CD4-positive, alpha-beta T cell treated with Interleukin-2 at 100 ng/mL for 4 hours (primary cell): ENCODE measurements around the gene CYB5R4.

Source experiments
- DNase-seq: peaks from one replicate; pipeline ENCODE4 v3.0.0-alpha.2; 2020; ENCODE audit warnings: low spot score

Gene CYB5R4, protein sequence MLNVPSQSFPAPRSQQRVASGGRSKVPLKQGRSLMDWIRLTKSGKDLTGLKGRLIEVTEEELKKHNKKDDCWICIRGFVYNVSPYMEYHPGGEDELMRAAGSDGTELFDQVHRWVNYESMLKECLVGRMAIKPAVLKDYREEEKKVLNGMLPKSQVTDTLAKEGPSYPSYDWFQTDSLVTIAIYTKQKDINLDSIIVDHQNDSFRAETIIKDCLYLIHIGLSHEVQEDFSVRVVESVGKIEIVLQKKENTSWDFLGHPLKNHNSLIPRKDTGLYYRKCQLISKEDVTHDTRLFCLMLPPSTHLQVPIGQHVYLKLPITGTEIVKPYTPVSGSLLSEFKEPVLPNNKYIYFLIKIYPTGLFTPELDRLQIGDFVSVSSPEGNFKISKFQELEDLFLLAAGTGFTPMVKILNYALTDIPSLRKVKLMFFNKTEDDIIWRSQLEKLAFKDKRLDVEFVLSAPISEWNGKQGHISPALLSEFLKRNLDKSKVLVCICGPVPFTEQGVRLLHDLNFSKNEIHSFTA

DNA sequence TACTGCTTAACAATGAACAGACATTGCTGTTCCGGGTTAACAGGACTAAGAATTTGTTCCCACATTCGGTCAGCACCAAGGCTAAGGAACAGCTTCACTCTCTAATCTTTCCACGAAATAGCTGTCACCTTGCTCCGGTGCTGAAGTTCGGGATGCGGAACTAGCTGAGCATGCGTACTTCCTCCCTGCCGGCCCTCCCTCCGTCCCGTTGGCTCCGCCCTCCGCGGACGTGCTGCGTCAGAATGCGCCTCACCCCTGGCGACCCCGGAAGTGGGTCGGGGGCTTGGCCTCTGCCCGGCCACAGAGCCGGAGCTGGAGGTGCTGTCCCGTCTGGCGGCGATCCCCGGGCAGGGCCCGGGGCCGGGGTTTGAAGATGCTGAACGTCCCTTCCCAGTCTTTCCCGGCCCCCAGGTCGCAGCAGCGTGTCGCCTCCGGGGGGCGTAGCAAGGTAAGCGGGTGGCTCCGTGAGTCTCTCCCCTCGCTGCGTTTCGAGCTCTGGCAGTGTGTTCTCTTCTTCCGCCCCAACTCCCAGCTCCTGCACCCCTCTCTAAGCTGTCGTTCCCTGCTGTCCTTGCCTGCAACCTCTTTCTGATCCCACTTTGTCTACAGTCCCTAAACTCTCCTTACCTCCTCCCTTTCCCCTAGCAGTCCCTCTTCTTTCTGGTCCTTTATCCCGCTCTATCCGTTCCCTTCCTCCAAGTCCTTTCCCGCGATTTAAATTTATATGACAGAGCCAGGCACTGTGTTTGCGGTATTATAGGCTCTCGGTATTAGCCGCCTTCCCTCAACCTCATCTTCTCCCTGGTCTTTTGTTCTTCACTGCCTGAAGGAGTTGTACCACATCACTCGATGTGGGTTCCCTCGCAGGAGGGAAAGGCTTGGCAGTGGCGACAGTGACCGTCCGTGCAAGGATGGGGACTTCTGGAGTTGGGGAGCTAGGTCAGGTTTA is at the start of gene CYB5R4:
Gene CYB5R4, plus strand, starts transcription at position 280 of the 949 bp plus-strand sequence. Its CDS starts 94 bp downstream, at position 374.
- DNase-seq: peak; percentile 93

DNA sequence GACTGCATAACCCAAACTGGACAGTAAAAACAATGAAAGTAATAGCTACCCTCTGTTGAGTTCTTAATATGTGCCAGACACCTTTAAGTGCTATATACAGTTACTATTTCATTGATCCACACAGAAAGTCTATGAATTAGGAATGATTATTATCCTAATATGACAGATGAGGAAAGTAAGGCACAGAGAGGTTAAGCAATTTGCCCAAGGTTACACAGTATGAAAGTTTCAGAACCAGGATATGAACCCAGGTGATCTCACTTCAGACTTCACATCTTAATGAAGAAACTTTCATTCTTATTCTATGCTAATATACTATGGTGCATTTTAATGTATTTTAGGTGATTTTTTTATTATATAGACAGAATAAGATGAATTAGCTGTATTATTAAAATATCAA is 46.9 kb upstream of the CYB5R4 start:
- no peak for DNase-seq

DNA sequence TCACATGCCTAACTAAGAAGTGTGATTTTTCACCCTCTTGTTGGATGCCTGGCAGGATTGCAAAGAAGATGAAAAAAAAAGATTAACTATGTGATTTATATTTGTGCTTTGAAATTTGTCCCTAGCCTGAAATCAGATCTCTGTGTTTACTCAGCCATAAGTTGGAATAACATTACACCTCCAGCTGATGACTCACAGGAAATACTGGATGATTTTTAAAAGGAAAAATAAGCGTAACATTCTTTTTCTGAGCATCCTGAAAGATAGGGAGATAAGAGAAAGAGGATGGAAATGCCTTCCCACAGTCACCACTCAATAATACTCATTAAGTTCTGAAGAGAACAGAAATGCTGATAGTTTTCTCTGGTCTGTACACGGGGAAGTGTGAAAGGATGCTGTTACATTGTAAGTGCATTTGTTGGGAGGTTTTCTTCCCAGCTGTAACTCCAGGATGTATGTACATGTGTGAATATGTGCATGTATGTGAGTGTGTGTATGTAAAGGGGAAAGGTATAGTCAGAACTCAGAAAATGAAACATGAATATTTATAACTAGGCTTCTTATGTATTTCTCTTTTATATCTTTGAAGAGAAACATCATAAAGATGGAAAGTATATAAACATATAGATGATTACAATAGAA is 43.7 kb upstream of the CYB5R4 start:
- no peak for DNase-seq

DNA sequence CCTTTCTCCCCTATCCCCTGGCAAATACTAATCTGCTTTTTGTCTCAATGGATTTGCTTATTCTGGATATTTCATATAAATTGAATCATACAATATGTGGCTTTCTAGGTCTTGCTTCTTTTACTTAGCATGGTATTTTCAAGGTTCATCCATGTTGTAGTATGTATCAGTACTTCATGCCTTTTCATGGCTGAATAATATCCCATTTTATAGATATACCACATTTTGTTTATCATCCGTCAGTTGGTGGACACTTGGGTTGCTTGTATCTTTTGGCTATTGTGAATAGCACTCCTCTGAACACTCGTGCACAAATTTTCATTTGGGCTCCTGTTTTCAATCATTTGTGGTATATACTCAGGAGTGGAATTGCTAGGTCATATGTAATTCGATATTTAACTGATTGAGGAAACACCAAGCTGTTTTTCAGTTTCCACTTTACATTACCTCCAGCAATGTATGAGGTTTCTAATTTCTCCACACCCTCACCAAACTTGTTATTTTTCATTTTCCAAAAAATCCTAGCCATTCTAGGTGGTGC is 36.8 kb upstream of the CYB5R4 start:
- no peak for DNase-seq

DNA sequence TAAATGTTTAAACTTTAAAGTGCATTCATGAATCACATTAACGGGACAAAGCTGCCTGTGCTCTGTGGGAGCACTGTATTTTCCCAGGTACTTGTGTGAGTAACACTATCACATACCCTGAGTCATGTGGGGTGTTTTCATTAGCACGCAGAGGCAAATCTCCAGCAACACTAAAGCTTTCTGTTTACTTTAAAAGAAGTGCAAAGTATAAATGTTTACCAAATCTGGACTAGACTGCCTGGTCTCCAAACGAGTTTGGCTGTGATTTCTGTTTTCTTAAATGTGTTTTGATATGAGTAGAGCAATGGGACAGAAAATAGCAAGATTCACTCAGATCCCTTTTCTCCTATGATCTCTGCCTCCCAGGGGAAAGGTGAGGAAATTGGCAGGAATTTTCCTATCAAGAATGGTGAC is 35.1 kb upstream of the CYB5R4 start:
- DNase-seq: no peak

DNA sequence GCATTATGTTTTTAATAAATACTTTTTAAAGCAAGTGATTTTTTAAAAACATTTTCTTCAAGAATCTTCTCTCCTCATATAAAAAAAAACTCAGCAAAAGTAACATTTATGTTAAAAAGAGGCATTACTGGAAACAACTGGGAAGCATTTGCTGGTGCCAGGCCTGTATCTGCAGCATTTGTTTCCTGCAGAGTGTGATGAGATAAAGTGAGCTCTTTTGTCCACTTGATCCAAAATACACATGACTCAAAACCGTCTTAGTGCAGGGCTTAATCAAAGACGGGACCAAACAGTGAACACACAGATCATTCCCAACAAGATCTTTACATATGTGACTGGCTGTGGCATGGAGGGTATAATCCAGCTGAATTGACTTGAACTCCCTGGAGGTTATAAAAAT is 34.7 kb upstream of the CYB5R4 start:
- DNase-seq: no peak

DNA sequence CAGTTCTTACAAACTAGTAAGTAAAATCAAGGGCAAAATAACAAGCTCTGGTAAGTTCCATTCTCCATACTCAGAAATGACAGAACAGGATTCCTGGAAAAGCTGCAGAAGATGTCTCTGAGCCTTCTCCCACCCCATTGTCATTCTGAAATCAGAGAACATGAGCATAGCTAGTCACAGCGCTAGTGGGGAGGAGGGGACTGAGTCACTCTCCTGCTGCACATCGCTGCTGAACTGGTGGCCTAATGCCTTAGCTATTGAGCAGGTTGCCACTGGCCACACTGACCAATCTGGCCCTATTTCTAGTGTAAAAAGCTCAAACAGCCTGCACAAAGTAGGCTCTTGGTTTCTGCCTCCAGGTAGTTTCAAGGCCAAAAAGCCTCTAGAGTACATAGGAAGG is 32.4 kb upstream of the CYB5R4 start:
- no peak for DNase-seq

DNA sequence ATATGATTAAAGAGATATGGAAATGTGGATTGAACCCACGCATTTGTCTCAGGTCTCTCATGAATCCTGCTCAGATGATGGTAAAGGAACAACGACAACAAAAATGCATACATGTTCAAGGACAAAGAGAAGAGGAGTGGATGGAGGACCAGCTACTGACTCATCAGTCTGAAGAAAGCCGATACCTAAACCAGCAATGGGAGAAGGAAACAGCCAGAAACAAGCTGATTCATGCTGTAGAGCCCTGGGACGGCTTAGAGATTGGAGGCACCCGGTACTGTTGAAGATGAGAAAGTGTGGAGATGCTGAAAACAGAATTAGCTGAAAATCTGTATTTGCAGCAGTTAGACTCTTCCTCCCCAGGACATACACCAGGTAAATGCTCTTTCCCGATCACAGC is 20.8 kb upstream of the CYB5R4 start:
- no peak for DNase-seq

DNA sequence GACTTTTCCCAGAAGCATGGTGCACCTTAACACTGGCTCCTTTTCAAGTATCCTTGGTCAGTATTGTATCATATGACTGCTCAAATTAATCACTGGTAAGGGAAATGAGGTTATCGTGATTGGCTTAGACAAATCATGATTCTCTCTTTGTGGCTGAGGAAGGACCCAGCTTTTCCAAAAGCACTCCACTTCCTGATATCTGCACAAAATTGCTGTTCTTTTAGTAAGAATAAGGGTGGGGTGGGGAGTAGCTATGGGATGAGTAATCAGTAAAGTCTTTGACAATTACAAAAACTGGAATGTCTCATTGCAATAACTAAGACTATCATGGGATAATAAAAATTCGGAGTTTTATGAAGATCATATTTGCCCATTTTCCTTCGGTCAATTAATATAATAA is 15.3 kb upstream of the CYB5R4 start:
- no peak for DNase-seq

DNA sequence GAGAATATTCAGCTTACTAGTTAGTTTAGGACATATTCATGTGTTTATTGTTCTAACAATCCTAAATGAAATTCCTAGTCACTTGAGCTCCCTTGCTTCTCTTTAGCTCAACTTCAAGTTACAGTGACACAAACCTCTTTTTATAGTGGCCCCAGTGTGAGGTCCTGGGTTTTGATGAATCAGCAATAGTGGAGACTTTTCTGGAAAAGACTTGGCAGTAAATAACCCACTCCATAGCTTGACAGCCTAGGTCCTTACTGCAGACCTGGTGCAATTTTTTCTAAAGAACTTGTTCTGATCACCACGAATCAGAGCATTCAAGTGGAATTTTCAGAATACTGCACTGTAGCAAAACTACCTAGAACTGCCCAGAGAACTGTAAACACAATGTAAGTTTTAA is 13.2 kb upstream of the CYB5R4 start:
- DNase-seq: no peak

DNA sequence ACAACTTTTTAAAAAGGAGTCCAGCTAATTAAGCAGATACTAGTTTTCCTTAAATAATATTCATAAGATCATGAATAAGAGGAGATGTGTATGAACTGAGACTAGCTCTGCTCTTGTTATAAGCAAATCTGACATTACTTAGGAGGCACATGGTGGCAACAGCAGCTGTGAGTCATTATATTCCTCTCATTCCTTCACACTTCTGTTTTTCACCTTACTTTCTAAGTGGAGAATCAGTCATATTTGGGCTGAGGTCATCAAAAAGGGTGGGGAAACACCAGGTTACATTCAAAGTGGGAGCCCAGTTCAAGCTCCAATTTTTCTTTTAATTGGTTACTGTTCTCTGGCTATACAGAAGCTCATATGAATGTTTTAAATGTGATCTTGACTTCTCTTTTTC is 12.3 kb upstream of the CYB5R4 start:
- no peak for DNase-seq

DNA sequence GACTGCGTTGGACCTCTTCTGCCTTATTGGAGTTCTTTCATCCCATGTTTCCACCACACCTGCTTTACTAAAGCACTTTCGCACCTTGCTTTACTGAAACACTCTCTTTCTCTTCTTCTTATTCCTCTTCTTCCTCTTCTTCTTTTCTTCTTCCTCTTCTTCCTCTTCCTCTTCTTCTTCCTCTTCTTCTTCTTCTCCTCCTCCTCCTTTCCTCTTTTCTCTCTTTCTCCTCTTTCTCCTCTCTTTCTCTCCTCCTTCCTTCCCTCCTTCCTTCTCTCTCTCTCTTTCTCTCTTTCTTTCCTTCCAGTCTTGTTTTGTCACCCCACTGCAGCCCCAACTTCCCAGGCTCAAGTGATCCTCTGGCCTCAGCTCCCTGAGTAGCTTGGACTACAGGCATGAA is 10.4 kb upstream of the CYB5R4 start:
- no peak for DNase-seq

DNA sequence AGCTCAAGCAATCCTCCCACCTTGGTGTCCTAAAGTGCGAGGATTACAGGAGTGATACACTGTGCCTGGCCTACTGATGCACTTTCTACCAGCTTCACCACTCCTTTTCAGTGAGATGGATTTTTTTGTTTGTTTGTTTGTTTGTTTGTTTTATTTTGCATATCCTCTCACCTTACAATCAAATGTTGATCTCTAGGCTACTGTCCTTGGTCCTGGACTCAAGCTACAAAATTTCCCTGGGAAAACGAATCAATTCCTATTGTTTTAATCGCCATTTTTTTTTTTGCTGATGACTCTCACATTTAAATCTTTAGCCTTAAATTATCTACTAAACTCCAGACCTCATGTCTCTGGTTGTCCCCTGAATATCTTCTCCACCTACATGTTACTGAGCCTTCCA is 9.9 kb upstream of the CYB5R4 start:
- DNase-seq: no peak

DNA sequence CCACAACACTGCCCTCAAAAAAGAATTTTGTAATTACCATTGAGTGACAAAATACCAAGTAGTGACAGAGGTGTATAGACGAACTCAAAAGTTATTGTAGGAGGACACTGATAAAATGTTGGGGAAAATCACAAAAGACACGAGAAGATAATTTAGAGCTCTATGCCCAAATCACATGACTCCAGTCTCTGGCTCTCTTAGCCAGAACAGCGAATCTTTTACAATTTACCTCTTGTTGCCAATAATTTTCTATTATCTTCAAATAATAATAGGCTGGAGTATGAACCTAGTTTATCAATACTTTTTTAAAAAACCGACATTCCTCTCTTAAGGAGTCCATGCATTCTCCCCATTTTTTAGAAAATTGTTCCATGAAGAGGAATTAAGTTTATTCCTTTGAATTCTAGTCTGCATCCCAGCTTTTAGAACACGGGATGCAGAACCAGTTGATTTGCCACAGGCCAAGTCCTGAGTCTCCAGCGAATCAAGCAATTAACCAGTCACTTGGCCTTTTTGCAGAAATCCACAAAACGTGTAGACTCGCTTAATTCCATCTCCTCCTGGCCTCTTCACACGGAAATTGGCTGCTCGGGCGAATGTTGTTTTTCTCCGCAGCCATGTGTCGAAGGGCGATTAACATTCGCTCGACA is 6.8 kb upstream of the CYB5R4 start:
- no peak for DNase-seq

DNA sequence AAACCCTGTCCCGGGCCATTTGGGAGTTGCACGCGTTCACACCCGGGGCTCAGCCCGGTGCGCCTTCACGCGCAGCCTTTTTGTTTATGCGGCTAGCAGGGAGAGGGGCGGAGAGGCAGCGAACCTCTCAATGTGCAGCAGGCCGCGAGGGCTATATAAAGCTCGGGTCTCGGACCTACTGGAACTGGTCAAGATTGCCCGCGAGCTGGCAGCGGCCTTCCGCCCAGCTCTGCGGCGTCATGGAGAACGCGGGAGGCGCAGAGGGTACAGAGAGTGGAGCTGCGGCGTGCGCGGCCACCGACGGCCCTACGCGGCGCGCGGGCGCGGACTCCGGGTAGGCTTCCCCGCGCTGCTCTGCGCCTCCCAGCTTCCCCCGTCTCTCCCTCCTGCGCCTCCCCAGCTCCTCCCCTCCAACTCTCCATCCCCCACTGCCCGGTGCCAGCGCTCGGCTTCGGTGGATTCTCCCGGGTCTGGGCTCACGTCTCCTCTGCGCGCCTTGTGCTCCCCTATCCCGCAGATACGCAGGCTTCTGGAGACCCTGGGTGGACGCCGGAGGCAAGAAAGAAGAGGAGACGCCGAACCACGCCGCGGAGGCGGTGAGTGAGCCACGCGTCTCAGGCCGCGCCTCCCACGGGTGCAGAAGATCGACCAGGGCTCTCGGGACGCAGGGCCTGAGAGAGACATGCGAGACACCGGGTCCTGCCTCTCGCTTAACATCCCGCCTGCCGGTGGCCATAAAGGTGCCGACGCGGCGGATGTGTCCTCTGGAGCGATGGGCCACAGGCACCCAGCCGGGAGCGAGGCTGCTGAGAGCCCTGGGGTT is 6.1 kb upstream of the CYB5R4 start, which contains the start of gene RIPPLY2:
Gene RIPPLY2, plus strand, starts transcription at position 183 of the 823 bp plus-strand sequence. Its CDS starts 57 bp downstream, at position 240.
- DNase-seq: no peak

DNA sequence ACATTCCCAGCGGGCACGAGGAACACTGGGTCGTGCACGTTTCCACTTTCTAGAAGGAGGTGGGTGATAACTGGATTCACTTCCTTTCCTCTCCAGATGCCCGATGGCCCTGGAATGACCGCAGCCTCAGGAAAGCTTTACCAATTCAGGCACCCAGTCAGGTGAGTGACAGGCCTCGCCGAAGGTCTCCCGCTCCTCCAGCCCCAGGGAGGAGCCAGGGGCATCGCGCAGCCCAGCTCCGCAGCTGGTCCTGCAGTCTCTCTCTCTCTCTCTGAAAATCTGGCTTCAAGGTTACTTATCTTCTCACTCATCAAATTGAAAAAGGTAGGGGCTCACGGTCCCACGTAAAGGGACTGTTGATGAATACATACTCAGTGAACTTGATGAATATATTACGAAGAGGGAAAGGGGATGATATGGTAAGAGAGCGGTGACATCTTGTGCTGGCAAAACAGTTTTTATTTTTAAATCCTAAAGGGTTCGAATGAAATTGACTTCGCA is 5.4 kb upstream of the CYB5R4 start:
- no peak for DNase-seq

DNA sequence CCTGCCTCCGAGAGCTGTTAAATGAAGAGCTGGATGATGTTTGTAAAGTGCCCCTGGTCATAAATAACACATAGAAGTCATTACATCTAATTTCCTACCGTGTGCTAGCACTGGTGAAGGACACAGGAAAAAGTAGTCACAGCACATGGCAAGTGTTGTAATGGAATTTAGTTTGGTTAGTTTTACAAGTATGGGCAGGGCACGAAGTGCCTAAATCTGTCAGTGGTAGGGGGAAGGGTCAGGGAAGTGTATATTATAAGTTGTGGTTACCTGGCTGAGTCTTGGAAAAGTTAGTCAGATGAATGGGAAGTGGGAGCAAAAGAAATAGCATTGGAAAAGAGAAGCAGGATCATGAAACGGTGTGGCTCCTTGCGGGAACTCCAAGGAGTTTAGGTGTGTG is 4.7 kb upstream of the CYB5R4 start:
- DNase-seq: no peak

DNA sequence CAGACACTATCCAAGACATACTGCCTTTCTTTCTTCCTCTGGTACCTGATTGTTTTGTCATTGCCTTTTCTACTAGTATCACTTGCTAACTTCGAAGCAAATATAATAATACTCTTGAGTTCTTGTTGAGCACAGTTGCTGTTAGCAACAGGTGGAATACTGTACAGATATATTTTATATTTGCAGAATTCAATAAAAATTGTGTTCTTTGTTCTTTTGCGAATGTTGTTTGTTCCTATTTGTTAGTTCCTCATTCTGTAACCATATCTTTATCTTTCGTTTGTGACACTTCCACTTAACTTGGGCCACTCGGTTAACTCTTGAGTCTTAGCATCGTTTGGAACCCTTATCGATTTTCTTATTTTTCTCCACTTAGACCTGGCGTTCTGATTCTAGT is 868 bp downstream of the CYB5R4 start:
- DNase-seq: no peak

DNA sequence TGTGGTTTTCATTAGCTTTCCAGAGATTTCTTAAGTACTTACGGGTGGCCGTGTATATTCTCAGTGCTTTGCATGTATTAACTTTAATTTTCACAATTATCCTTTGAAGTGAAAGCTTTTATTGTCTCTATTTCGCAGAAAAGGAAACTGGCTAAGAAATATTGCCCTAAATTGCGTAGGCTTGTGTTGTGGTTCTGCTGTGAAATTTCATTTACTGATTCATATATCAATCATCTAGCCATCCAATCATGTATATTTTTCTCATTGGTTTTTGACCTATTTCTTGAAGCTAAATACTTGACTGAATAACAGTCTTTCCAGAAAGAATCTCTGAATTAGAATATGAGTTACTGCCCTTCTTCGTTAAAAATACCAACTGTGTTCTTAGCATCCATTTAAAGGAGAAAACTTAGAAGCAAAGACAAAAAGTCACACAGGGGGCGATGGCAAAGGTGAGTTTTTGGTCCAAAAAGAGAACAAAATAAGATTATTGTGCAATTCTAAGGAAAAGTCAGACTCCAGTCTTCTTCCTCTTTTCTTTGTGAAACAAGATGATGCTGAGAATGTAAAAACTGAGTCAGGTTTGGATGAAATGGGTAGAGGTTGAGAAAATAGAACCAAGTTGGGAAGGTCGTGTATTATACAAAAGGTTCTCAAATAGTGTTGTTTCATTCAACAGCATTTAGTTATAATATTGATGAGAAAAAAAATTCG is 1.4 kb downstream of the CYB5R4 start:
- peak; percentile 6 for DNase-seq
